ENCODE data around the gene NEURL1B. TPM values are rescaled to one million over a fixed set of nuclear protein-coding genes. Genes with fewer than 3 reads are reported as not detected.

NEURL1B gene
- total and polyA plus RNA-seq, 2 donors (not counting 1 experiment from before 2014, with no cell fraction given), result 0.06 to 0.17 TPM

- ChIA-PET CTCF (interaction anchor here (0.6 to 8.3 kb wide), 49 partner anchors 9 to 806 kb away, joined by 3 to 368 read pairs (median 5); partner anchors contain the start of genes ATP6V0E1, DUSP1 and RPL26L1), POLR2A (interaction anchor here (0.5 to 1.2 kb wide), 3 partner anchors 57 to 276 kb away, joined by 3 to 6 read pairs (median 3); partner anchors contain the start of gene DUSP1)
- H3K27me3 Mint-ChIP-seq, result peaks cover 19% of the 10 kb centered on the region
- H3K4me3 Mint-ChIP-seq, result no peak overlapping the region
- Histone ChIP-seq H4K20me1 (ENCODE audit: control insufficient read depth, insufficient read depth, low read length, poor library complexity, severe bottlenecking) (no peaks in the 10 kb centered on the region), H3K27ac (ENCODE audit: low read length in 2 of 2) (no peak overlapping the region), H3K4me3 (ENCODE audit: control extremely low read depth in 1 of 5, extremely low read depth in 1 of 5, insufficient read depth in 1 of 5, low read depth in 2 of 5, low read length in 4 of 5) (no peak overlapping the region), H3K9me3 (ENCODE audit: control extremely low read depth in 1 of 3, control insufficient read depth in 2 of 3, insufficient read depth in 1 of 3, low read length in 2 of 3) (no peaks in the 10 kb centered on the region), H3K4me2 (replicated peaks; ENCODE audit: low read depth, low read length, poor library complexity, severe bottlenecking) (no peak overlapping the region), H3K9ac (ENCODE audit: low read length) (no peak overlapping the region), H3K27me3 (replicated peaks in 1 of 4; ENCODE audit: control extremely low read depth in 1 of 4, control insufficient read depth in 3 of 4, insufficient read depth in 4 of 4, low read length in 3 of 4) (peaks cover 0 to 4% (median 0%) of the 10 kb centered on the region in 4 experiments), H3K79me2 (ENCODE audit: control insufficient read depth, insufficient read depth, low read length) (no peaks in the 10 kb centered on the region), H2AFZ (ENCODE audit: insufficient read depth, low read depth, low read length, poor library complexity, severe bottlenecking) (no peak overlapping the region), H3K4me1 (ENCODE audit: control insufficient read depth in 2 of 2, insufficient read depth in 2 of 2, low read length in 2 of 2) (peaks cover 7% of the 10 kb centered on the region in 2 donors), H3K36me3 (replicated peaks in 1 of 2; ENCODE audit: control extremely low read depth in 1 of 2, control insufficient read depth in 1 of 2, extremely low read depth in 1 of 2, insufficient read depth in 2 of 2, low read length in 1 of 2) (no peaks in the 10 kb centered on the region)
- intact Hi-C loops (cut with micrococcal nuclease), result no loop called here
- ATAC-seq (ENCODE audit: low read depth) (peak; percentile 77), DNase-seq (peak; percentile 80)
- H3K9me3 Mint-ChIP-seq (ENCODE audit: insufficient read depth), result no peaks in the 10 kb centered on the region
- no peak overlapping the region for H3K27ac Mint-ChIP-seq
- peaks cover 10% of the 10 kb centered on the region for H3K4me1 Mint-ChIP-seq
- TF ChIP-seq EZH2 (IDR thresholded peaks at IDR 0.05; ENCODE audit: borderline replicate concordance, insufficient read depth, low read depth, low read length, poor library complexity, severe bottlenecking), result no peak
- TF ChIP-seq CTCF (IDR thresholded peaks at IDR 0.05), result peak; percentile 89
- WGBS (ENCODE audit: insufficient coverage), result 39% methylated on average over 7 of the region's 15 CpGs
Measured at GRCh38 chr5:172714491-172715420, 73.7 kb downstream of the NEURL1B start.

- ChIA-PET POLR2A (interaction anchor here (1.1 to 1.2 kb wide), 2 partner anchors 56 to 216 kb away, joined by 3 to 6 read pairs; partner anchors contain the start of gene DUSP1), CTCF (interaction anchor here (0.7 to 8.3 kb wide), 34 partner anchors 9 to 807 kb away, joined by 3 to 368 read pairs (median 6); partner anchors contain the start of genes ATP6V0E1, DUSP1 and RPL26L1)
- H3K4me2 ChIP-seq (replicated peaks; ENCODE audit: low read depth, low read length, poor library complexity, severe bottlenecking), result no peak overlapping the region
Measured at GRCh38 chr5:172715421-172715780, 74.3 kb downstream of the NEURL1B start.

More at GRCh38 chr5:172715421-172715780, 74.3 kb downstream of the NEURL1B start:
- no peak for ATAC-seq (ENCODE audit: low read depth)
- H3K36me3 ChIP-seq (replicated peaks in 1 of 2; ENCODE audit: control extremely low read depth in 1 of 2, control insufficient read depth in 1 of 2, extremely low read depth in 1 of 2, insufficient read depth in 2 of 2, low read length in 1 of 2), result no peaks in the 10 kb centered on the region
- no peaks in the 10 kb centered on the region for H4K20me1 ChIP-seq (ENCODE audit: control insufficient read depth, insufficient read depth, low read length, poor library complexity, severe bottlenecking)
- H3K4me3 ChIP-seq (ENCODE audit: control extremely low read depth in 1 of 5, extremely low read depth in 1 of 5, insufficient read depth in 1 of 5, low read depth in 2 of 5, low read length in 4 of 5), result no peak overlapping the region
- DNase-seq, result no peak
- H3K27ac Mint-ChIP-seq, result no peak overlapping the region
- no peak overlapping the region for H3K27ac ChIP-seq (ENCODE audit: low read length in 2 of 2)
- no peak overlapping the region for H3K4me3 Mint-ChIP-seq
- peaks cover 0 to 4% (median 0%) of the 10 kb centered on the region in 4 experiments for H3K27me3 ChIP-seq (replicated peaks in 1 of 4; ENCODE audit: control extremely low read depth in 1 of 4, control insufficient read depth in 3 of 4, insufficient read depth in 4 of 4, low read length in 3 of 4)
- no peak overlapping the region for H2AFZ ChIP-seq (ENCODE audit: insufficient read depth, low read depth, low read length, poor library complexity, severe bottlenecking)
- 85% methylated on average over 3 of the region's 6 CpGs for WGBS (ENCODE audit: insufficient coverage)
- H3K9me3 Mint-ChIP-seq (ENCODE audit: insufficient read depth), result no peaks in the 10 kb centered on the region
- H3K9ac ChIP-seq (ENCODE audit: low read length), result no peak overlapping the region
- H3K4me1 Mint-ChIP-seq, result peaks cover 10% of the 10 kb centered on the region
- no peaks in the 10 kb centered on the region for H3K9me3 ChIP-seq (ENCODE audit: control extremely low read depth in 1 of 3, control insufficient read depth in 2 of 3, insufficient read depth in 1 of 3, low read length in 2 of 3)
- intact Hi-C loops (cut with micrococcal nuclease), result no loop called here
- TF ChIP-seq EZH2 (IDR thresholded peaks at IDR 0.05; ENCODE audit: borderline replicate concordance, insufficient read depth, low read depth, low read length, poor library complexity, severe bottlenecking) (no peak), CTCF (IDR thresholded peaks at IDR 0.05) (no peak)
- H3K27me3 Mint-ChIP-seq, result peaks cover 15% of the 10 kb centered on the region
- no peaks in the 10 kb centered on the region for H3K79me2 ChIP-seq (ENCODE audit: control insufficient read depth, insufficient read depth, low read length)
- H3K4me1 ChIP-seq (ENCODE audit: control insufficient read depth in 2 of 2, insufficient read depth in 2 of 2, low read length in 2 of 2), result peaks cover 7% of the 10 kb centered on the region in 2 donors

All from B cell (primary cell).